Dermis blood vessel endothelial cell (primary cell): ENCODE data around the gene LPIN2. TPM values are rescaled to one million over a fixed set of nuclear protein-coding genes. Genes with fewer than 3 reads are reported as not detected.
"Not testable (repeated sequence)": the region's sequence is repeated elsewhere in the genome, so short reads cannot be mapped to it uniquely, and the experiment has no call there.

Source experiments
- DNase-seq: peaks from one replicate; pipeline ENCODE4 v3.0.0; 2010
- total RNA-seq: library from RNA; depleted of rRNA; stranded (reverse); fragments of >200 nt; gene quantifications from 2 replicates; pipeline ENCODE4 v1.2.3, GENCODE V29; 2014

The LPIN2 gene
- total RNA-seq, 1 donor from 2014 or later = 36.9 TPM

DNA sequence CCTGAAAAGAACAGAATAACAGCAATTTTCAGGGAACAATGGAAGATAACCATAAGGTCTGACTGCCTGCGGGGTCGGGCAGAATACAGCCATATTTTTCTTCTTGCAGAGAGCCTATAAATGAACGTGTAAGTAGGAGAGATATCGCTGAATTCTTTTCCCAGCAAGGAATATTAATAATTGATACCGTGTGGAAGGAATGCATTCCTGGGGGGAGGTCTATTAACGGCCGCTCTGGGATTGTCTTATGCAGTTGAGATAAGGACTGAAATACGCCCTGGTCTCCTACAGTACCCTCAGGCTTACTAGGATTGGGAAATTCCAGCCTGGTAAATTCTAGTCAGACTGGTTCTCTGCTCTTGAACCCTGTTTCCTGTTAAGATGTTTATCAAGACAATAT, 9.2 kb downstream of the LPIN2 start:
- not testable (repeated sequence) for DNase-seq

DNA sequence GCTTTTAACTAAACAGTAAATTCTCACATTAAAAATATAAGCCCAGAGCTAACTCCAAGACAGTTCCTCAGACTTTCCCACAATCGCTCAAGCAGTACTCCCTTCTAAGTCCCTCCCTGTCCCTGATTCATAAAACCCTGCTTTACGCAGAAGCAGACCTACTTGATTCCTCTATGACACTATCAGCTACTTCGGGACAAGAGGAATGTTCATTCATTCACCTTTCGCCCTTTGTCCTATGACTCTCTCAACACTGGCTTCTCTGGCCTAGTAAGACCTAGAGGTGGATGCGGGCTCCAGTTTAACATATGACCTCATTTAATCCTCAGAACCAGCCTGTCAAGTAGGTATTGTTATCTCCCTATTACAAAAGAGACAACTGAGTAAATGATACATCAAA, 10.2 kb downstream of the LPIN2 start:
- DNase-seq = no peak

DNA sequence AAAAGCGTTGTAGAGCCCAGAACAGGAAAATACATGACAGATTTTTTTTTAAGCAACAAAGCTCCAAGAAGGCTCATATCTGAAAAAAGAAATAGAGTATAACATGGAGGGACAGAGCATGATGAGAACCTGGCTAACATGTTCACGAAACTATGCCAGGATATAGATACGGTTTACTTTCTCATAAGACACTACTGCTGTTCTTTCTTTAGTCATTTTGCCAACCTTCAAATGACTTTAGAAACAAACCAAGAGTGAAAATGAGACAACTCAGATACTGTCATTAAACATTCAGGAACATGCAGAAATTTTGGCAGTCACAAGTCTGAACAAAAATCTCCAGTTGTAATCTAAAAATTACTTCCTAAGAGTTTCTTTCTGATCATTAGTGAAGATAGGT, 14.3 kb downstream of the LPIN2 start:
- no peak for DNase-seq

DNA sequence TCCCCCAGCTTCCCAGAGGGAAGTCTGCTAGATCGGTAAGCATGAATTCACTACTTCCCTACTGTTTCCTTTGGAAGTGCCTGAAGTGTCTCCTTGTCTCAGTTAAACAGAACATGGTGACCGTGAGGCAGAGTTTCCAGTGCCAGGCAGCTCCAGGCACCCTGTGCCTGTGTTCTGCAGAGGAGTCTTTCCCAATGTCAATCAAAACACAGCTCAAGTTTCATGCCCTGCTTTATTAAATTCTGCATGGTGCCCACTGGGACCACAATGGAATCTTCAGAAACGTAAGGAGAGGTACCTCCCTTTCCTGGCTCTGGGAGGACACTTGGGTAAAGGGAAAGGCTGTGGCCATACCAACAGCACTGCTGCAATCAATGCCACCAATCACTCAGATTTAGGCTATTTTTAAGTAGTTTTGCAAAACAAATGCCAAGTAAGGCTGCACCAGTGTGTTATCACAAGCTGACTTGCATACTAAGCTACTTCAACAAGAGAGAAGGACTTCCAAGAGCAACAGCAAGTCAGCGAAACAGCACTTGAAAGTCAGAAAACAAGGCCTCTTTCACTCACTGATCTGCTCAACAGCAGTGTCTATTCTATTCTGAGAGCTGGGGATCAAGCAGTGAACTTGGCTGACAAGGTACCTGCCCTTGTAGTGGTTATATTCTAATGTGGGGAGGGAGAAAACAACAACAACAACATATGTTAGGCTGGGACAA, 14.9 kb downstream of the LPIN2 start:
- DNase-seq = no peak

DNA sequence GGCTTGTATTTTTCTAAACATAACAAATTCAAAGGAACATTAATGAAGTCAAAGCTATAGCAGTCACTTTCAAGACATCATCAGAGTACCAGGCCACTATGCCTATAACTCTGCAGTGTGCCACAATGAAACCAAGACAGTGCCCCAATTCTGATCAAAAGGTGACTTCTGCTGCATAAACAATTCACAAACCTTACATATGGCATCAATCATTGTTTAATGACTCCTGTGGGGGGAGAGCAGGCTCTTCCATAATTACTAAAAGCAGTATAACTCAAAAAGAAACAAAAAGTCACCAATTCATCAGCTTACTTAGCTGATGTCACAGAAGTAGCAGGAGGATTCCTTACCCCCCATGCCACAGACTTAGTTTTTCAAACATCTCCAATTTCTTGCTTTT, 15.5 kb downstream of the LPIN2 start:
- DNase-seq = no peak

DNA sequence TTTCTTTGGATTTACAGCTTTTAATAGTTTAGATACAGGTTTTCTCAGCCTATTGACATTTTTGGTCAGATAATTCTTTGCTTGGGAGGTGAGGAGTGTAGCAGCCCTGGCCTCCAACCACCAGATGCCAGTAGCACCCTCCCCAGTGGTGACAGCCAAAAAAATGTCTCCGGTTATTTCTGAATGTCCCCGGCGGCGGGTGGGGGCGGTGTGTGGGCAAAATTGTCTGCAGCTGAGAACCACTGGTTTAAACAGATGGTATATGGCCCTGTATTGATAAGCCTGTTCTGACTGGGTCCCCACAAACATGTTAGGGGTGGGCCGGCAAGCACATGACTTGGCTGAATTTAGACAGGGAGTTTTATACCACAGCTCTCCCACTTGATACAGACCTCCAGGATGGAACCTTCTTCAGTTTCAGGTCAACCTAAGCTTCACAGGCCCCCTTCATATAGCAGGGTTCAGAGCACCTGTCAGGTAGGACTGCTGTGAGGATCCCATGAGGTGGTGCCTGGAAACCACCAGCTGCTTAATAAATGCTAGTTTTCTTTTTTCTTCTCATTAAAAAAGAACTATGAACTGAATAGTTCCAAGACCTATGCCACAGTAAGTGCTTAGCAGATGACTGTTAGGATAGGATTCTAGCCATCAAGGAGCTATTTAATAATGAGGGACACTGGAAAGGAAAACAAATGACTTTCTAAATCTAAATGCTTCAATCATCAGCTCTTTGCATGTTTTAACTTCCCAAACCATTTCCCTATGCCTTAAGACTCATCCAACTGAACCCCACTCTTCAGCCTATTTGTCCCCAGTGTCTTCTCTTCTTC, 18.1 kb downstream of the LPIN2 start:
- no peak for DNase-seq

DNA sequence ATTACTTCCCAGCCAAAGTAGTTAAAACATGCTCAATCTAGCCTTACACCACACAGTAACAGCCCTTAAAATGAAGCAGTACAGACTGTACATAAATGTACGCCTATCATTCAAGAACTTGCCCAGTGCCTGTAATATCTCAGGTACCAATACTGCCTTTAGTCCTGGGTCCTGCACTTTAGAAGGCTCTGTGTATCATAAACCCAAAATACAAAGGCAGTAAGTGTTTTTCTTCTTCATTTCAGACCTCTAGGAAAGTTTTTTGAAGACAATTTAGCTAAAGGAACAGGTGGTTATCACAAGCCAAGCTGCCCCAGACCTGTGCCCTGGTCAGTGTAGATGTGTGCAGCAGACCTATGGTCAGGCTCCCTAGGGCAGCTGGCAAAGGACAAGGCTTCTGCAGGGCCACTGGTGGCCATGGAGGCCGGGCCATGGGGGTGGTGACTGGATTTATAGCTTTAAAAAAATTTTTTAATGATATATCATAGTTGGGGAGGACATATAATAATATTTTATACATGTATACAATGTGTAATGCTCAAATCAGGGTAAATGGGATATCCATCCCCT, 18.8 kb downstream of the LPIN2 start:
- no peak for DNase-seq

DNA sequence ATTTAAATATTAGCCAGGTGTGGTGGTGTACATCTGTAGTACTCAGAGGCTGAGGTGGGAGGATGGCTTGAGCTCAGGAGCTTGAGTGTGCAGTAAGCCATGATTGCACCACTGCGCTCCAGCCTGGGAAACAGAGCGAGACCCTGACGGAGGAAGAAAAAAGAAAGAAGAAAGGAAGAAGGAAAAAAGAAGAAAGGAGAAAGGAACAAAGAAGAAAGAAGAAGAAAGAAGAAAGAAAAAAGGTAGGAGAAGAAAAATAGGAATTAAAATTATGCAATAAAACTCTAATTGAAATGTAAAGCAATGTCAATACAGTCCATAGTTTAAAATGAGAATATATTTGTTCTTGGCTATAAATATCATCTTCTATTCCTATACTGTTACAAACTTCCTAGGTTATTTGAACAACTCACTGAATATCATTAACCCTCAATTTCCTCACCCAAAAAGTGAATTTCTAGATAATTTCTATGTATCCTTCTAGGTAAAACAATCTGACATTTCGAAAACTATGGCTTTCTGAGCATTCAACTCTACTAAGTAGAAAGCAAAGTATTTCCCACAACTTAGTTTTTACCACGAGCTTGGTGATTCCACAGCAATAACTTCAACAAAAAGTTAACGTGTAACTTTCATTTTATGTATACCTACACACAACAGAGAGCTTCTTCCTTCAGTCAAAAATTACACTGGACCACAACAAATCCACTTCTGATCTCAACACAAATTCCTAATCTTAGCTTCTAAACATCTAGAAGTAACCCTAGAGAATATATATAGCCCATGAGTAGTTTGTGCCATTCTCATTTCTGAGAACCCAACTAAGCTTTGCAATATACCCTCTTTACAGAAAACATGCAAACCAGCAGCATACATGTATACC, 19.7 kb downstream of the LPIN2 start:
- DNase-seq = no peak

DNA sequence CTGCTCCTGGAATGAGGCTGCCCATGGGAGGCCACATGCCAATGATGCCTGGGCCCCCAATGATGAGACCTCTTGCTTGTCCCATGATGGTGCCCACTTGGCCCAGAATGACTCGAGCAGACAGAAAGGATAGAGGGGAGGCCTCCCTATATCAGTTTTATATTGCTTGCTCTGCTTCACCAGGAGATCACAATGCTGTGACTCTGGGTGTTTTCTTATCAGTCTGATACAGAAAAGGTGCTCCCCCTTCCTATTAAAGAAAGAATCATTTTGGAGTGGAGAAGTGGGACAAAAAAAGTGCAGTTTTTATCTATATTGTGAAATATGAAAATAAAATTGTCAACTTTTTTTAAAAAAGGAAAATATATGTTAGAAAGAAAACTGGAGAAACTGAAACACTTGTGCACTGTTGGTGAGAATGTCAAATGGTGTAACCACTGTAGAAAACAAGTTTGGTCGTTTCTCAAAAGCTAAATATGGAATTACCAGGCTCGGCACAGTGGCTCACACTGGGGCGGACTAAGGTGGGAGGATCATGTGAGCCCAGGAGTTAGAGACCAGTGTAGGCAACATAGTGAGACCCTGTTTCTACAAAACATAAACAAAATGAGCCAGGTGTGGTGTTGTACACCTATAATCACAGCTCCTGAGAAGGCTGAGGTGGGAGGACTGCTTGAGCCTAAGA, 21.8 kb downstream of the LPIN2 start:
- no peak for DNase-seq

DNA sequence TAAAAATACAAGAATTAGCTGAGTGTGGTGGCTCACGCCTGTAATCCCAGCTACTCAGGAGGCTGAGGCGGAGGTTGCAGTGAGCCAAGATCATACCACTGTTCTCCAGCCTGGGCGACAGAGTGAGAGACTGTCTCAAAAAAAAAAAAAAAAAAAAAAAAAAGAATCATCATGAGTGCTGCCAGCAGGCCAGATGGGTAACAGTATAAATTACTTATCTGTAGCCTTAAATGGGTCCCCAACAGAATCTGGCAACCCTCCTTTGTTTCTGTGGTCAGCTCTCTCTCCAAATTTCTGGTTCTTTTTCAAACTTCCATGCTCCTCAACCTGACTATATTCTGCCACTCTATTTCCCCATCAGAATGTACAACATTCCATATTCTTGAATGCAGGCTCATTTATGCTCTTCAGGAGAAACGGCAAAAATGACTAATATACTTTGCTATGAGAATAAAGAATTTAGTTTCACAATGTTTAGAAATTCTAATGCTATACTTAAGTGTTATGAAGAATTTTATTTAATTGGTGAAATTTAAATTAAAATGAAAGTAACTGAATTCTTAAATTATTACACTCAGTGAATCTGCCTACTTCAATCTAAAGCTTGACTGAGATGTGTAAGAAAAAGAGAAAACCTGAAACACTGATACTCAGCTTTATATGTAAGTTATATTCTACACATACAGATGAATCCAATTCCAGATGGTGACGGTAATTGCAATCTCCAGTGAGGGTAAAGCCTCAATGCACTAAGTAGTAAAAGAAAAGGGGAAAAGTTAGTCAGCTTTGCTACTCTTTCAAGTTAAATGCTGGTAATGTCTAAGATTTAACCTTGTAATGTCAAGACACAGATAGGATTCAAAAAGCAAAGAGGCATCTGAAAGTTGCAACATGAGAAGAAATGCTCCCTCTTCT, 24.8 kb downstream of the LPIN2 start:
- no peak for DNase-seq

DNA sequence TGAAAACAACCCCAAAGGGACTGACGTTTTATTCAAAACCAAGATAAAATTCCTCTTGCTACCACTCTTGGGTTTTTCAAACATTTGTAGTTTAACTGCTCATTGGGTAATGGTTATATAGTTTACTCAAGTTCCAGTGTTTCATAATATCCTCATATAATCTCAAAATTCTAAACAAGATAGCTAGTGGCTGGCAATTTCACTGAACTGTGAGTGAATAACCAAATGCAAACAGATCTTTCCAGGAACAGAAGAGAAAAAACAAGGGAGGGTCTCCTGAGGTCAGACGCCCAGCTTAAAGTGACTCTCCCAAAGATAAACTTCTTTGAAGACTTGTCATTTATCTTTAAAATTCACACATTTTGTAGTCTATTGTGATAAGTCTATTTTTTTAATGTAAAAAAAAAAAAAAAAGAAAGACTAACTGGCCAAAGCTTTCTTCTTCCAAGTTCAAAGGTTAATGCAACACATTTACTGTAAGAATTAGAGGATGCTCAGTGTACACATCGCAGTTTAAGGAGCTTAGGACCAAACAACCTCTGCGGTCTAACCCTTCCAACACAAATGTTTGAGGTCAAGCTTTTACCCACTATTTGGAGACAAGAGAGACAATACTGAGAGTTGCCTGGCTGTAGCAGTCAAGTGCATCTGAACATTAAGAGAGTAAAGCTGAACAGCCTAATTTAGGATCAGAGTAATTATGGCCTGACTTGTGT, 26.6 kb downstream of the LPIN2 start:
- DNase-seq = no peak

DNA sequence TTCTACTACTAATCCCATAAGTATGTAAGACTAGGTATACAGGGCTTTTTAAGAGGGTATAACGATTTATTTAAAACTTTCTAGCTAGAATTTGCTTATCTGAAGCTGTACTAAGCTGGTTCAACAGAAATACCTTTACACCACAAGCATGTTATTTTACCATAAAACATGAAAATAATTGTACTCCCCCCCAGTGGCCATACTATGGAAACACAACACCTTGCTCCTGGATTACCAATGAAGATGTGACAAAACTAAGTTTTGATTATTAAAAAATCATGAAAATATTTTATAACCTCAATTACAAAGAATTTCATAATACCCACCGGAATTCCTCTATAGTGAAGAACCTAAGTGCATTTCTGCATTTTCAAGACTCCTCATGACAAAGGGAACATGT, 27.3 kb downstream of the LPIN2 start:
- DNase-seq = peak; percentile 67

DNA sequence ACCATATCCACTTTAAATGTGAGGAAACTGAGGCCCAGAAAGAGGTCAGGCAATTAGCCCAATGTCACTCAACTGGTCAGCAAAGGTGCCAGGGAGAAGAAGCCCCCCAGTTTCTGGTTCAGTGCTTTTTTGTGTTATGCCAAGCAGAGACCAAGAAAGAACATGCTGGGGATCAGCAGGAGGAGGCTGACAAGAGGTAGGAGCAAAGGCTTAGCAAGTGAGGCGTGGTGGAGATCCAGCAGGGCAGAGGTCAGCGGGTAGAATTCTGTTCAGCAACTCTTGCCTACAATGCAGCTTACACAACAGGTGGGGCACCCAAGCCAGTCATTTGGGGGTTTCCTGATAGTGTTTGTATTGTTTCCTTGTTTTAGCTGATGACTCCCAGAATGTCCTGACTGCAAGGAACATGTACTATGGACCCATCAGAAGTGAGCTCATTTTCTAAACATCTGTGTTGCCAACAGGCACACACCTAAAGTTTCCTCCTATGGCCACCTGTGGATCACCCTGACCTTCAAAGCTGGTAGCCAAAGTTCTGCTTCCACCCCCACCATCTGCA, 28.2 kb downstream of the LPIN2 start:
- peak; percentile 34 for DNase-seq

DNA sequence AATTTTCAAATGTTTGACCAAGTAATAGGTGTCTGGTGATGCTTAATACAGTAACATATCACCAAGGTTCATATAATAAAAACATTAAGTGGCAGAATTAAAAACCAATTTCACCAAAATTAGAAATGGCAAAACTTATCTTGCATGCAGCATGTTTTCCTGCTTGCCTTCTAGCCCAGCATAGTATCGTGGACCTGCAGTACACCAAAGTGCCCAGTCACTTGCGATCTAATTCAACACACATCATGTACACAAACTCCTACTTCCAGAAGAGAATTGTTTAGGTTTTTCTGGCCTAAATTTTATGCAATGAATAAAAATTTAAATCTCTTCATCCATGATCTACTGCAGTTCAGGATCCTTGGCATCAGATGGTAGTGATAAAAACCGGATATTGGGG, 28.9 kb downstream of the LPIN2 start:
- DNase-seq = no peak

DNA sequence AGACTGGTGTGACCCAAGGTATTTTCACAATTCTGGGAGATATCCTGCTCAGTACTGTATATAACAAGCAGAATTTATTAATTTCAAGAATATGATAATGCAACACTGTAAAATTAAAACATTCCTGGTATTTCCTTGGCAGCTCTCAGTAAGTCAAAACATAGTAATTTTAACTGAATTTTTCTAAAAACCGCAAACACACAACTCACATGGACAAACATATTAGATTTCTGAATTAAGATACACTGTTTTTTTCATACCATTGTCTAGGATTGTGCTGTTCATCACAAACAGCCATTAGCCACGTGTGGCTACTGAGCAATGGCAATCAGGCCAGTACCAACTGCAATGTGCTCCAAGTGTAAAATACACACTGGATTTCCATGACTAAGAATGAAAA, 29.6 kb downstream of the LPIN2 start:
- DNase-seq = no peak

DNA sequence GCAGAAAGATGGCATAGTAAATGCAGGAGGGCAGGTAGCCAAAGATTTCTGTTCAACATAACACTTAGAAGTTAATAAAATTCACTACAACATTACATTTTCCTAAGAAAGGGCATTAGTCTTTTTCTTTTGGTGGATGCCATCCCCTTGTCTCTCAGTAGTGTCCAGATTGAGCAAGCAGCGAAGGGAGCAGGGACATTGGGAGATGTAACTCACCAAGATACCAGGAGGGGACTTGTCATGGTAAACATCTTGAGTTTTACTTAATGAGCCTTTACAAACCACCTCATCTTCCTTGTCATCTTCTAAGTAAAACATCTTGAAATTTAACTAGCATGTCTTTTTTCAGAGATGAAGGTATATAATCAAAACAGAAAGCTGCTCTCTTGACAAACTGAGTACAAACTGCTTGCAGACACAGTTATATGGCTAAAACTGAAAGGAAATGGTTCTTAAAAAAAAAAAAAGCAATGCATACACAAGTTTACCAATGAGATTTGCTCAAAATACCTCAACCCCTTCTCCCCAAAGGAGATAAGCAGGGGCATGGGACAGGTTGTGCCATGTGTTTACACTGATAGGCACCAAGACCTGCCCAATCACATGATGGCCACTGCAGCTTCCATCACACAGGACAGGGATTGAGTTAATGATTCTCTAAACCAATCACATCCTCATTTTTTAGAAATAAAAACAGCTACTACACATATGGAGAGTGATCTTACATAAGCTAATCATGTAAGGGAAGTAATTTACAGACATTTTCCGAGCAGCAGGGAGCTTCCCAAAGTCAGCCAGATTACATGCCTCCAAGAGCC, 30.3 kb downstream of the LPIN2 start:
- DNase-seq = peak; percentile 31

DNA sequence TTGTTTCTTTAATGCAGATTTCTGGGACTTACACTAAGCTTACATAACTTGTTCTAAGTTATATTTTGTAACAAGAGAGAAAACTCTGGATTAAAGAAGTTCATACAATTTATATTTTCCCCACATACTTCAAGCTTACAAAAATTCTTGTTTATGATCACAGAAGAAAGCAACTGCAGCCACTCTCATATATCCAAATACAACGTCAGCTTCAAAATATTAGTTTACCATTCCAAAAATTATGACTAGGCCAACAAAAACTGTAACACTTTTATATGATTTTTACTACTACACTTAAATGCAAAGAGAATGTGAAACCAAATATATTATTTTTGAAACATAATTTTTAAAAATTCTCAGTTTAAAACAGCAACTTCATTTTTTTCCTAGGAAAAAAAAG, 30.9 kb downstream of the LPIN2 start:
- DNase-seq = no peak

DNA sequence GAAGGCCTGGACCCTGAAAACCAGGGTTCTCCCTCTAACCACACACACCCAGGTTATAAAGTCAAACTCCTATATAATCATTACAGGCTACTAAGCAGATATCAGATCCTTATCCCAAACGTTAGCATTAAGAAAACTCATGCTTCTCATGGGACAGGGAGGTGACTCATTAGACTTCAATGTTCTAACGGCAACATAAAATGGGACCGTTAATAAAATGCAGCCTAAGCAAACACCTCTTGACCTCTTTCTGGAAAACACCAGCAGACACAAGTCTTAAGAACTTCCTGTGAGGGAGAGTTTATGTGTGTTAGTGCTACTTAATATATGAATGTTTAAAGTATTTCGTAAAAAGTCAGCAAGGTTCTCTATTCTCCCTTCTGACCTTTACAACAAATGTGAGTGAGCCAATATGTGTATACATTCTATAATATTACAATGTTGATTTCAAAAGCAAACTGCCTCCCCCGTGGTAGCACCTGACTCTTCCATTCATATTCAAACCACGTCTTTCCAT, 31.7 kb downstream of the LPIN2 start:
- peak; percentile 94 for DNase-seq
